Tongue (tissue), 2 donors: ENCODE results near the gene MYO5B. TPM values are rescaled to one million over a fixed set of nuclear protein-coding genes. Genes with fewer than 3 reads are reported as not detected.

Experiments
- DNase-seq: peaks from one replicate; pipeline ENCODE4 v3.0.0-alpha.2; 2015
- total RNA-seq: library from RNA; depleted of rRNA; stranded (reverse); fragments of >200 nt; gene quantifications from one replicate; pipeline ENCODE4 v1.2.3, GENCODE V29; 2014

Gene MYO5B
- total RNA-seq, 1 donor from 2014 or later = 12.8 TPM

DNA sequence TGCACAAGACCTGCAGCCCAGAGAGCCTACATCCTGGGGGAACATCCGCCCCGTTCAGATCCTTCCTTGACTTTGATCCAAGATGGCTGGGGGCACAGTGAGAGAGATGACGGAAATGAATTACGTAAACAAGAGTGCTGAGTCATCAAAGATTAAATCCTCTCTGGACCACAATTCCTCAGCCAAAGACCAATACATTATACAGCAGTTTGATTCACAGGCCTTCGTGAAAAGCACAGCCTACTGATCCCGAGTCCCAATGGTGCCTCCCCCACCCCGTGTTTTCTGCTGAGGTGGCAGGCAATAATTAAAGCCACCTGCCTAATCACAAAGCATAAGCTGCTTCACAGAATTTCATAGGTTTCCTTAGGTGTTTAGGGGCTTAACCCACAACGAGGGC lies 43.0 kb downstream of the MYO5B start:
- DNase-seq = no peak

DNA sequence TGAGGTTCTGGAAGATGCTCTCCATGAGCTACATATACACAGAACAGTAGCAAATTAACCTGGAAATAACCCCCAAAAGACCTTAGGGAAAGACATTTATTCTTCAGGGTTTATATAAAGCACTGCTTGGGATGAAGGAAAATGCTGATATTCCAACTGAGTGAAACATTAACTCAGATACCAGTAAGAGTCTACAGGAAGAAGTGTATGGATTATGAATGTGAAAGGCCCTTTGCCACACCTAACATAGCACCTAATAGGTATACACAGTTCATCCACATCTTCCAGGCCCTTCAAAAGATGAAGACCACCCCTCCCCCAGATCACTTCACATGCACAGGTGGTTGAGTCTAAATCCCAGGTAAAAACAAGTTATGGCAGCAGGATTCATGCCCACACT lies 50.4 kb downstream of the MYO5B start:
- no peak for DNase-seq

DNA sequence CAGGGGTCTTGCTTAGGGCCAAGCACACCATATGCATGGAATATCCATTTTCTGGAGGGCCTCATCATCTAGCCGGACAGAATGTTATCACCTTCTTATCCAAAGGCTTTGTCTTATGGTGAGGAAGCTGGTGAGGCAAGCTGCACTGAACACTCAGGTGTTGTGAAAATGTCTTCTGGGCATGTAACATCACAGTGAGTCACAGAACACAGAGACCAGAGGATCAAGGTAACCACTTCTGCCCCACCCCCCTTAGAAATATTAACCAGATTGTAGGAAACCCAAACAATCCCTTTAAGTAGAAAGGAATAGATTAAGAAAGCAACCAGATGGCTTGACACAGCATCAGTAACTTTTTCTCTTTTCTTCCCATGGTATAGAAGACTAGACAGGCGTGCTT lies 51.1 kb downstream of the MYO5B start:
- no peak for DNase-seq

DNA sequence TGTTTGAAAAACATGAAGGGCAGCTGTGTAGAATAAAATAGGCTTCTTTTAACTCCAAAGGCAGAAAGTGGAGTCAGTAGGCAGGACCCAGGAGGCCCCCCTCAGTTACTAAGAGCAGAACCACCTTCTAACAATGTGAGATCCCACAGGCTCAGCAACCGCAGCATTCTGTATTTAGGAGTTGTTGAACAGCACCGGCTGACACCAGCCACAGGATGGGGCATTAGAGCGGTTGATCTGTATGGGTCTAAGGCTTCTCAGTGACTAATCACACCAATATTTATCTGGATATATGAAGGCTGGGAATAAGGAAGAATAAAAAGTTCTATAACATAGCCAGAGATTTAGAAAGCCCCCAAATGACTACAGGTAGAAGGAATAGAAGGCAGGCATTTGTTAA lies 51.7 kb downstream of the MYO5B start:
- DNase-seq = no peak

DNA sequence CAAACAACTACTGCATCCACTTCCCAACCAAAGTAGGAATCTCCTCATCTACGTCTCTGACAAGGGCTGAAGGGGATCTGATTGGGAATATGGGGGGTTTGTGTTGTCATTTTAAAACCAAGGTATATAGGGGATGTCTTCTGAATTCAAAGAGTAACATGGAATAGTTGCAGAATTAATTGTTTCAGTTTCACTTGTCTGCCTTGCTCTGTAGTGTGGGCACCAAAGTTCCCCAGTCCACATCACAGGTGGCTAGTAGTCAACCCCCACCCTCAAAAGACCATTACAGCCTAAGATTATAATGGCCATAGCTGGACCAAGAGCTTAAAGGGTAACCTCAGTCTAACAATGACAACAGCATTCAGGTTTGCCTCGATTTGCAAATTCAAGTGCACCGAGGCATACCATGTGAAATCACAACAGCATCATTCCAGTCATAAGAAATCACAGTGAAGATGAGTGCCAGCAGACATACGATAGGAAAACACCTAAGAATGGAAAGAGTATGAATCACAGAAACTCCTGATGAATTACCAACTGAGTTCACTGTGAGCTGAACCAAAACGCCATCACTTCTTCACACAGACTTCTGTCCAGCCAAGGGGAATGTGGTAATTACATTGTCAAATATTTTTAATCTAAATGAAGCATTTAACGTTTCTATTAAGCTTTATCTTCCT lies 52.4 kb downstream of the MYO5B start:
- no peak for DNase-seq

DNA sequence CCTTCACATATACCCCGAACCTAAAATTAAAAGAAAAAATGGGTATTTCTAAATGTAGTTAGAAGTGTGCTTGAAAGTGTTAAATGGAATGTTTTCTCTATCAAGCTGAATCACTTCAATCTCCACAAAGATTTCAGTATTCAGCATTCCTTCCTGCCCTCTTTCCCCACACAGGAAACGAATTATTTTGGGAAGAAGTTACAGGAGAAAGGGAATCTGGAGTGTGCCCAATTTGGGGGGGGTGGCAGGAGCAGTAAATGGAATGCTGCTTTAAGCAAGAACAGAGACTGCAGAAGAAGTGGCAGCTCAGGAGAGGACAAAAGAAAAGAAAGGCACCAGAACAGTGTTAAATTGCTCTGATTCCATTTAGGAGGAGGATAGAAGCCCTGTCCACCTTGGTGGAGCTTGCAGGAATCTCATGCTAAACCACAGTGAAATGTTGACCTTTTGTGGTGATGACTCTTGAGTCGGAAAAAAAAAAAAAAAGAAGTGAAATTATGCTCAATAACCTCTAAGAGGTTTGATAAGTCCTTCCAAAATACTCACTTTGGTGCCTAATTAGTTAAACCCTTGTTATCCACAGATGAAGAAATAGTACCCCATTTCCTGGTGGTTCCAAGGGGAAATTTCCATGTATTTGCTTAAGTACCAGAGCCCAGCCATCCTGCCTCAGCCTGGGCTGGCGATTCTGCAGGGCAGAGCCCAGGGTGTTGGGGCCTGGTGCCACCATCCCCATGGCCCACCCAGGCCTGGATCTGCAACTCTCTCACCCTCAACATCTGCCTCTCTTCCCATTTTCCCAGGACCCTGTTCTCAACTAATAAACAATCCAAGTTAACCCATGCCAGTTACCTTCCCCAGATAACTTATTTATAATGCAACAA lies 56.5 kb downstream of the MYO5B start:
- DNase-seq = no peak

DNA sequence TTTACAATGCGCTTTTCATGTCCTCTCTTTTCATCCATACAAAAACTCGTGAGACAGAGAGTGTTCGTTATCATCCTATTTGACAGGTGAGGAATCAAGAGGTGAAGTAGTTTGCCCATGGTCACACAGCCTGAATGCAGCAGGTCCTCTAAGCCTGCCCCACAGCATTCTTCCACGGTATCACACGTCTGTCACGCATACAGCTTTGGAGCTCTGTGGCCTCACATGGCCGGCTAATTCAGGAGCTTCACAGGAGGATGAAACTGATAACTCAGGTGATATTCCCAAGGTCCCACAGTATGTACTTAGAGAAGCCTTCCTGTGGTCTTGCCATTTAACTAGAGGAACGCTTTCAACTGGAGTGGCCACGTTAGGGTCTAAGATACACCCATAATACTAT lies 59.0 kb downstream of the MYO5B start:
- no peak for DNase-seq

DNA sequence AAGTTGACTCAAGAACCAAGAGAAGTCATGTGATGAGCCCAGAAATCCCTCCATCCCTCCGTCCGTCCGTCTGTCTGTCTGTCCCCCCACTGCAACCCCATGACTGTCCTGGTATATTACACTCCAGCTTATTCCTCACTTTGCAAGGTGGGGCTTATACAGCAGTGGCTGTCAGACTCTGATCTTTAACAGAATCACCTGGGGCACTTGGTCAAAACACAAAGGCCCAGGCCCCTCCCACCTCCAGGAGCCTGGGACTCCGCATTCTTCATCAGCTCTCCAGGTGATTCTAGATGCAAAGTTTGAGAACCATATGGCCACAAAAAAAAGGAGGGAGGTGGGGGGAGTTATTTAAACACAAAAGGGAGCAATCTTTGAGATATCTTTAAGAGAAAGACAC lies 61.4 kb downstream of the MYO5B start:
- DNase-seq = no peak

DNA sequence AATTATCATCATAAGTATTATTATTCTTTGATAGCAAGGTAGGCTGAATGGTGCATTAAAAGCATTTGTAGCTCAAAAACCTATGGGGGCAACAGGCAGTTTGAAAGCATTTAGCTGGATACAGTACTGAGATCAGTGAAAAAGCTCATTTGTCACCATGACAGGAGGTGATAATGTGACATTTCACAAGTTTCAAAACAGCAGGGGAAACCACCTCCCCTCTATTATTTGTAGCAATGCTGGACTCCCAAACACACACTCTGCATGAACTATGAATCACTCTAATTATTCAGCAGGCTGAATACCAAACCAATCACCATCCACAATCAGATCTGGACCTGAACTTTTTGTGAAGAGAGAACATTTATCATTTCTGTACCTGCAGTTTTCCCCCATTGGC lies 63.4 kb downstream of the MYO5B start:
- no peak for DNase-seq

DNA sequence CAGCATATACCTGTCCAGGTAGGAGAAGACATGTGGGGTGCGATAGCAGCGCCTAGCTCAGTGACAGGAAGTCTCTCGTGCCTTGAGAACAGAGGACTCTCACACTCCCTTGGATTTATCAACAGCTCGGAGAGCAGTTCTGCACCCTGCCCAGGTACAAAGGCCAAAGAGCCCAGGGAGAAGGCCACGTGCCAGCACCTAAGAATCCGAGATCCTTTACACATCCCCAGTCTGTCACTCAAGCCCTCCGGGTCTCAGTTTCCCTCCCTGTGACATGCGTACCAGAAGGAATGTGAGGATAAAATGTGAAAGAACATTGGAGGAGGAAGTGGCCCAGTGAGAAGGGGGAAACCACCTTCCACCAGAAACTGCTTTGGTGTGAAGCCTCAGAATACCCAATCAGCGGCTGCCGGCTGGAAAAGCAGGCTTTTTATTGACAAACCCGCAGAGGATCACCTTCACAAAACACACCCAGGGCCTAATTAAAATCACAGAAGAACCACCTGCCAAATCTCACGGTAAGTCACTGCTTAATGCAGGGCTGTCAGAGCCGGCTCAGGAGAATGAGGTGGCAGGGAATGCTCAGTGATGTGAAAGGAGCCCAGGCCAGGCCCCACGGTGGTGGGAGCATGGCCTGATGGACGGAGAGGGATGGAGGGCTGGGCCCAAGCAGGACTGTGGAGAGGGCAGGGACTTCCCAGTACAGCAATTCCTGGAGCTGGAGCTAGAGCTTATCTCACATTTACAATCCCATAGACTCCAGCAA lies 66.3 kb downstream of the MYO5B start:
- no peak for DNase-seq

DNA sequence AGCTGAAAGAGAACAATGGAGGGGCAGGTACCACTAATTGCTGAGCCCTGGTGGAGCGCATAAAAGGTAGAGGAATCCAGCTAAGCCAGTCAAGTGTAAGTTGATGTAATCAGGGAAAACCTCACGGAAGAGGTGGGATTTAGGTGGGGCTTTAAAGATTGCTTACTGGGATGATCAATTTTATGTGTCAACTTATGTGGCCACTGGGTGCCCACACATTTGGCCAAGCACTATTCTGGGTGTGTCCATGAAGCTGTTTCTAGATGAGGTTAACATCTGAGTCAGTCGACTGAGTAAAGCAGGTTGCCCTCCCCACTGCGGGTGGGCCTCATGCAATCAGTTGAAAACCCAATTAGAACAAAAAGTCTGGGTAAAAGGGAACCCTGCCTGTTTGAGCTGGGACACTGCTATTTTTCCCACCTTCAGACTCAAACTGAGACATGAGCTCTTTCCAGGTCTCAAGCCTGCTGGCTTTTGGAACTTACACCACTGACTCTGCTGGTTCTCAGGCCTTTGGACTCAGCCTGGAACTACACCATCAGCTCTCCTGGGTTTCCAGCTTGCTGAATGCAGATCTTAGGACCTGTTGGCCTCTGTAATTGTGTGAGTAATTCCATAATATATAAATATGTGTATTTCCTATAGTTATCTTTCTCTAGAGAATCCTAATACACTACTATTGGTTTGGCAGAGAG lies 67.3 kb downstream of the MYO5B start:
- DNase-seq = no peak

DNA sequence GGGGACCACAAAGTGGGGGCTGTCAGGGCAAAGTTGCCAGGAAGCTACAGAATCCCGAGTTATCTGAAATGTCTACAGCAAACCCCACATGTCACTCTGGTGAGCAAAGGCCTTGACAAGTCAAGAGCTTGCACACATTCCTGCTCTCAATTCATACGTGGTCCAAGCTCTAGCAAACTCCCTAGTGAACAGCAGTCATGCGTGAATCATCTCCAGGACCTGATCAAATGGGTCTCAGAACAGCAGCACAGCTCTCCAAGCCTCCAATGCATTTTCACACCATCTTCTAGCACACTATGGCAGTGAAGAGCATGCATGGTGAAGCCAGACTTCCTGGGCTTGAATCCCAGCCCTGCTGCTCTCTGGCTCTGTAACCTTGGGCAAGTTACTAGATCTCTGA lies 68.5 kb downstream of the MYO5B start:
- DNase-seq = no peak

DNA sequence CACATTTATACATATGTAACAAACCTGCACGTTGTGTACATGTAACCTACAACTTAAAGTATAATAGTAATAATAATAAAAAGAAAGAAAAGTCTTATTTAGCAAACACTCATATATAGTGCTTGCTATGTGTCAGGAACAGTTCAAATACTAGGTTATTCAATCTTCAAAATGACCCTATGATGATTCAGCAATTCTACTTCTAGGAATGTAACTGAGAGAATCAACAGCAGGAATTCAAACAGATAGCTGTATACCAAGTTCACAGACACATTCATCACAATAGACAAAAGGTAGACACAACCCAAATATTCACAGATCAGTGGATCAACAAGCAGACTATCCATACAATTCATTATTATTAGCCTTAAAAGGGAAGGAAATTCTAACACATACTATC lies 69.5 kb downstream of the MYO5B start:
- DNase-seq = no peak

DNA sequence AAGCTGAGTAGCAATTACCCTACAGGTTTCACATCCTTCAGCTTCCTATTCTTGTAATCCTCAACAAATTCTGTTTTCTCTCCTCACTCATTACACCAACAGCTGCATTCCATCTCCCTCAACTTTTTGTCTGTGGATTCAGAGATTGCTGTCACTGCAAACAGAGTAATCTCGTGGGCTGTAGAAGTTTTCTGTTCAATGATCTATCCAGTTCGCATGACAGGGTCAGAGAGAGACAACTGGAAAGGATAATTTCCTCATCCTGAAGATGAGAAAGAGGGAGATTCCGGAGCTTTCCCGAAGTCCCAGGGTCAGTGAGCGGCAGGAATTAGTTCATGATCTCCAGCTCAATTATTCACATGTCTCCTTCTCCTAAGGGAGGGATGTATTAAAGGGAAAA lies 75.7 kb downstream of the MYO5B start:
- DNase-seq = peak; percentile 11

DNA sequence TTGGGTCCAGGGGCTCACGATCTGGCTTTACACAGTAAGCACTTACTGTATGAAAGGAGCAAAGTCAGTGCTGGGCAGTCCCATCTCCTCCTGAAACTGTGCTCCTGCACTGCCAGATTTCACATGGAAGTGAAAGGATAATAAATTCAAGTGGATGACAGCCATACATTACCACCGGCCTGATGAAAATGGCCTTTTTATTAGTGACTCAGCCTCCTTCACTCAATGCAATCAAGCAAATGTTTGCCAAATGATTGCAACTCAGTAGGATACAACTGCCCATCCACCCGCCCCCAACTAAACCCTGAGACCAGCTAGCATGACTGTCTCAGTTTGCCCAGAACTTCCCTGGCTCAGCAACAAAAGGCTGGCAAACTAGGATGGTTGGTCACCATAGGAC lies 77.1 kb downstream of the MYO5B start:
- no peak for DNase-seq

DNA sequence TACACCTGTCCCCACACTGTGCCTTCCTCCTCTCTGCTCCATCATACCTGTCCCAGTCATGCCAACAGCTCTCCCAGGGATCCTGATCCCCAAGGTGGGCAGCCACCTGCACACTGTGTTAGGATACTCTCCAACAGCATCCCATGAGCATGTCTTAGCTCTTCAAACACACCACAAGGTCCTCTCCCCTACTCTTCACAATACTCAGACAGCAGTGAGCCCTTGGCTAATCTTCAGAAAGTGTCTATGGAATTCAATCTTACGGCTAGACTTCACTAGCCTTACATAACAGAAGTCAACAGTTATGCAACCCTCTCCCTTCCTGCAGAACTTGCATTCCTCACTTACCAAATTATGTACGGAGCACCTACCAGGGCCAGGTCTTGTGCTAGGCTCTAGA lies 79.9 kb downstream of the MYO5B start:
- no peak for DNase-seq

DNA sequence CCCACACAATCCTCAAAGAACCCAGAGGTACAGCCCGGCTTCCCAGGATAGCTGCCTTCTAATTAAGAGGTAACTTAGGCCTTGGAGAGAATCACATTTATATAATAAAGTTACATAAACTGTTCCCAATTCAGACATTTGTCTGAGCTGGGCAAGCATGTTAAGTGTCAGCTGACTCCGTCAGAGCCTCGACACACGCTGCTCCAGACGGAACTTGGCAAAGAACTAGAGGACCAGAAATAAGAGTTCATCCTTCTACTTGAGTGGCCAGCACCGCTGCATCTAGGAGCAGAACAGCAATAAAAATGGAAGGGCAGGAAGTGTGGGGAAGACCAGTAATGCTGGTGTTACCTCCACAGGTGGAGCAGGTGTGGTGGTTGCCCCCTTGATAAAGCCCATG lies 80.5 kb downstream of the MYO5B start:
- DNase-seq = no peak

DNA sequence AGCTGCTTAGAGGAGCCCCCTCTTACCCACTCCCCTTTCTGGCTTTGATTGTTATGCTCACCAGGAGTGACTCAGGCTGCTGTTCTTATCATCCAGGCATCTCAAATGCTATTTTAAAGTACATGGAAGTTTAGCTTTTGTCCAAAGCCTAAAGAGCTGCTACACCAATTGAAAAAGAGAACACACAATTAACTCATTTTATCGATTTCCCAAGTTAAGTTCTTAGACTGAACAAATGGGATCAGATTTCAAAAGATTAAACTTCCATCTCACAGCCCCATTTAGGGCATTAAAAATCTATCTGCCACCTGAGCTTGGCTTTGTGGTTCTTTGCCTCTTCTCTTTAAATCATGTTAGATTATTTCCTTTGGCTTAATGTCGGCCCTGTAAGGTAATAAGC lies 81.2 kb downstream of the MYO5B start:
- DNase-seq = no peak

DNA sequence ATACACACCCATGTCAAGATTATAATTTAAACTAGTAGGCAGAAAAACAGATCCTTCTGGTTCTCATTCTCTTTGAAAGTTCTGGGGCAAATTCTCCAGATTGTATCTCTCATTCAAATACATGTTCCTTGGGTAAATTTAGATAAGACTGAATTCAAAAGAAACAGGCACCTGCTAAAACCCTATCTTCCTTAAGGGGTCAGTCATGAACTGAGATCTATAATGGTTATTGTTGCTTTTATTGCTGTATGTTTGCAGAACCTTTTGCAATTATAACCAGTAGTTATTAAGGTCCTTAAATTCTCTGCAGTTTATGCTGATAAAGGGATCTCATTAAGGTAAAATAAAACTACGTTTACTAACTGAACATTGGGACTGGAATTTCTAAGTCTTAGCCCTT lies 83.5 kb downstream of the MYO5B start:
- no peak for DNase-seq

DNA sequence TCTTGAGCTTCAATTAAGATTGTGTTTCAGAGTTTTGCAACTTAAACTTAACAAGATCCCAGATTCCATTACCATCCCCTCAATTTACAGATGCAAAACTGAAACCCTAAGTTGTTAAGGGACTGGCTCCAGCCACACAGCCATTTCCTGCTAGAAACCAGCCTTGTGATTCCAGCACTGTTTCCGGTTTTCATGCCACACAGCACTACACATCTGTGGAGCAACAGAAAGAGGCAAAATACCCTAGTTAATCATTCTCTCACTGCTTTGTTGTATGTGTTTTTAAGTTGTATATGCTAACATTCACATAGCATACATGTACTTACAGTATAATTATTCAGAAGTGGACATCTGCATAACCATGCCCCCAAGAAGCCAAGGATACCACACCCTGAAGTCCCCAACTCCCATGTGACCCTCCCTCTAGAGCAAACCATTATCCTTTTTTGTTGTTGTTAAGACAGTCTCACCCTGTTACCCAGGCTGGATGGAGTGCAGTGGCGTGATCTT lies 87.4 kb downstream of the MYO5B start:
- no peak for DNase-seq

DNA sequence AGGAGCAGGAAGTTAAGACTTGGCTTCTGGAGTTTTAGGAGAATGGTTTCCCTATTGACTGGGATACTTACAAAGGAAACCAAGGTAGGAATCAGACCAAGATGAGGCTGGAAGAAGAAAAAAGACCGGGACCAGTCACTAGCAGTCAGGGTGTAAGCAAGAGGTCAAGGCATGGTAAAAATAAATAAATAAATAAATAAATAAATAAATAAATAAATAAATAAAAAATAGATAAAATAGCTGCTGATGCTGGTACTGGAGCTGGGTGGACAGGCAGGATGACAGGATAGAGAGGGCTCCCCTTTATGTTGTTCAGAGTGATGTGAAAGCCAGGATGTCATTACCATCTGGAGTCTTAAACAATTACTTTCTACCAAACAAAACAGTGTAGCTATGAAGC lies 89.9 kb downstream of the MYO5B start:
- no peak for DNase-seq

DNA sequence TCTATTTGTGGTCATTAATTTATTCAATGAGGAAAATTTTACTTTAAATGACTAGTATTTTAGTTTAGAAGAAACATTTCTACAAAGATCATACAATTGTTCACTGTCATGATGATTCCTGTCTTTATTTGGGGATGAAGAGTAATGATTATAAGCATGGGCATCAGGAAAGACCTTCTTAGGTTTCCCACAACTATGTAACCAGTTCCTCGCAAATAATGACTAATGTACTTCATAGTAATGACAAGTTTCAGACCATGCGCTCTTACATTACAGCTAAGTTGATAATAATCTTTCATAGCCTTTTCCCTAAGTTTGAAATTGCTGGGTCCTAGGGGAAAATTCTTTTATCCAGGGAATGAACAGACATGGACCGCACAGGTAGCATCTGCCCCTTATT lies 90.5 kb downstream of the MYO5B start:
- no peak for DNase-seq
